Thyroid gland (tissue), 4 donors: ENCODE measurements around the gene BIRC7. TPM values are rescaled to one million over a fixed set of nuclear protein-coding genes. Genes with fewer than 3 reads are reported as not detected.

Source experiments
- DNase-seq, 2 donors: peaks; one replicate each; pipeline ENCODE4 v3.0.0-alpha.2; 2019
- H3K27ac ChIP-seq, 3 donors: fragments of 200-600 bp; sonication (generic); 1 replicate in 2 of 3; 2 replicates in 1 of 3; pipeline ENCODE4 v1.5.1; 2016 to 2019; ENCODE audit warnings: mild to moderate bottlenecking in 1 of 3, moderate library complexity in 1 of 3
- H3K27me3 ChIP-seq: fragments of 200-600 bp; sonication (generic); one replicate; pipeline ENCODE4 v1.5.1; 2019
- H3K36me3 ChIP-seq, 2 donors: fragments of 200-600 bp; sonication (generic); one replicate each; pipeline ENCODE4 v1.5.1; 2016 to 2019
- H3K4me1 ChIP-seq, 2 donors: fragments of 200-600 bp; sonication (generic); one replicate each; pipeline ENCODE4 v1.5.1; 2017 to 2019
- H3K4me3 ChIP-seq, 3 donors: fragments of 200-600 bp; sonication (generic); replicated peaks in 1 of 3; 1 replicate in 2 of 3; 2 replicates in 1 of 3; pipeline ENCODE4 v1.5.1; 2016; ENCODE audit warnings: mild to moderate bottlenecking in 1 of 3
- H3K9me3 ChIP-seq: fragments of 200-600 bp; sonication (generic); one replicate; pipeline ENCODE4 v1.5.1; 2017
- CTCF ChIP-seq, 6 experiments: fragments of 200-600 bp in 3 of 6; fragments of 450-650 bp in 3 of 6; sonication (generic) in 3 of 6; IDR thresholded peaks; one replicate each; pipeline ENCODE4 v1.5.1; 2016 to 2019; ENCODE audit warnings: antibody characterized with exemption in 6 of 6, mild to moderate bottlenecking in 2 of 6, inconsistent platforms in 1 of 6, moderate library complexity in 1 of 6
- POLR2A ChIP-seq, 2 donors: fragments of 450-650 bp; IDR thresholded peaks; one replicate each; pipeline ENCODE4 v1.6.1; 2017; ENCODE audit warnings: antibody characterized with exemption in 2 of 2, mild to moderate bottlenecking in 2 of 2, moderate library complexity in 1 of 2
- WGBS, 2 donors: methylation state at CpG; one replicate each; pipeline ENCODE4 v1.1.5; 2017; 5-methylcytosine and 5-hydroxymethylcytosine counted together
- intact Hi-C: fragments of 100-400 bp; cut with DNase I; formaldehyde crosslinking; loops from one replicate; pipeline ENCODE4 v1.15.1; 2023
- total RNA-seq, 4 donors: library from RNA; depleted of rRNA; stranded (reverse); fragments of >200 nt; gene quantifications; one replicate each; pipeline ENCODE4 v1.2.3, GENCODE V29; 2016

BIRC7 gene
- total RNA-seq, 4 donors from 2014 or later: not detected

DNA sequence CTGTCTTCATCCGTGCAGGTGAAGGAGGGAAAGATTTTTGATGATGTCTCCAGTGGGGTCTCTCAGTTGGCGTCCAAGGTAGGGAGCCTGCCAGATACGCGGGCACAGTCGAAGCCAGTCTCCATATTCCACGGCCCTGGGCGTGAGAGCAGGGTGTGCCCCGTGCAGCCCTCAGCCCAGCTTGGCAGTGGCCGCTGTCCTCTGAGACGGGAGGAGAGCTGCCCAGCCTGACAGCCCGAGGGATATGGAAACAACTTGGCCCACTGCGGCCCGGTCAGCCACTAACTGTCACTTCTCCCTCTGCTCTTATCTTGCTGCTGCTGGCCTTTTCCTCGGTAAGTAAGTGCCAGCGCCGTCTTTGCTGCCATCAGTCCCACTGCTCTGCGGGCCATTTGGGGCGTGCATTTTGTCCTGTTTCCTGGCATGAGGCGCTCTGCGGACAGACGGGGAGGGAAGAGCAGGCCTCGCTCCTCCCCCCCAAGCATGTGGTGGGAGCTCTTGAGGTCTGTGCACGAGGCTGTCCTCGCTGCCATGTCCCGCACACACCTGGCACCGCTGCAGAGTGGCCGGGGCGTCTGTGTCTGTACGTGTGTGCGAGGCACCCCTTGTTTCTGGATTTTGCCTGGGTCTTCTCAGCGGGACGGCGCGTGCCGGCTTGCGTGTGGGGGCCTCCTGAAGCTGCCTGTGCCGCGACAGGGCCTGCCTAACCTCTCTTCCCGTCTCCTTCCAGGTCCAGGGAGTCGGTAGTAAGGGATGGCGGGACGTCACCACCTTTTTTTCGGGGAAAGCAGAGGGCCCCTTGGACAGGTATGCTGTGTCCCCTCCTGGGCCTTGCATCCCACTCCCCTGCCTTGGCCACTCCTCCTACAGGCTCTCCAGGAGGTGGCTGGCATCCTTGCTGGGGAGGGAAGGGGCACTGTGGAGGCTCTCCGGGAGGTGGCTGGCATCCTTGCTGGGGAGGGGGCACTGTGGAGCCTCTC, 50.2 kb downstream of the BIRC7 start:
- no peak for TF ChIP-seq CTCF (IDR thresholded peaks at IDR 0.05)
- no peak for TF ChIP-seq POLR2A (IDR thresholded peaks at IDR 0.05)
- intact Hi-C loops: no loop called here
- WGBS, 2 donors: 93 to 95% methylated on average over 25 to 44 of the region's 44 CpGs
- DNase-seq: no peak
- Histone ChIP-seq H3K4me3 (no peak overlapping the region), H3K27ac (no peak overlapping the region), H3K4me1 (no peaks in the 10 kb centered on the region), H3K9me3 (no peaks in the 10 kb centered on the region), H3K27me3 (no peaks in the 10 kb centered on the region), H3K36me3 (peaks cover 28 to 50% of the 10 kb centered on the region in 2 donors)

DNA sequence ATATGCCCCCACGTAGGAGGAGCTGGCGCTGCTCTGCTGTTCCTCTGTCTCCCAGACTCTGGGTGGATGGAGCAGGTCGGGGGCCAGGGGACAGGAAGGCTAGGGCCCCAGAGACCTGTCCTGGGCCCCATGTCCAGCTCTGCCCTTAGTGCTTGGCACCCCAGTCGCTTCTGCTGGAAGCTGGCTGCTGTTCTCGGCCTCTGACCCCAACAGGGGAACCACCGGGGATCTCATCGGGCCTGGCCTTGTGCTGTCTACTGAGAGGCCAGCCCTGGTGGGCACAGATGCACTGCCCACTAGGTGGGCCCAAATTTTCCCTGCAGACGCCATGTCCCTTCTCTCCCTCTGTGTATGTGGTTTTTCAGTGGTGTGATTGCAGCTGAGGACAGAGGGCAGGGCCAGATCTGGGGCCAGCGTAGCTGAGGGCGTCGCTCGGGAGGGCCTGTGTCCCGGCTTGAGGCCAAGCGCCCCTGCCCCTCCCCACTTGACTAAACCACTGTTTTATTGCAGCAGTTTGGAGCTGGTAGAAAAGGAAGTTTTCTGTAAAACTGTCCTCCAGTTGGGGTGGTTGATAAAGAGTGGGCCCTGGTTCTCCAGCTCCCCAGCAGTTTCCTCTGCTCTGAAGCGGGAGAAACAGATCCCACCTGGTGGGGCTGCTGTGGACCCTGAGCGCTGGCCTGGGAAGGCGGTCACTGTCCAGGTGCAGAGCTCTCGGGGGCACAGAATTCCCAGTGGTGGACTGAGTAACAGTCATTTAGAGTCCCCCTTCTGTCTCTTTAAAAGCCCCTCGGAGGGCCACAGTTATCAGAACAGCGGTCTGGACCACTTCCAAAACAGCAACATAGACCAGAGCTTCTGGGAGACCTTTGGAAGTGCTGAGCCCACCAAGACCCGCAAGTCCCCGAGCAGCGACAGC, 51.3 kb downstream of the BIRC7 start:
- Histone ChIP-seq H3K36me3 (peaks cover 20 to 43% of the 10 kb centered on the region in 2 donors), H3K4me1 (no peaks in the 10 kb centered on the region), H3K4me3 (no peak overlapping the region), H3K27ac (no peak overlapping the region), H3K9me3 (no peaks in the 10 kb centered on the region), H3K27me3 (no peaks in the 10 kb centered on the region)
- TF ChIP-seq POLR2A (IDR thresholded peaks at IDR 0.05) (no peak), CTCF (IDR thresholded peaks at IDR 0.05) (no peak)
- no peak for DNase-seq
- WGBS, 2 donors: 81 to 91% methylated on average over 10 to 18 of the region's 23 CpGs
- intact Hi-C loops: no loop called here

GRCh38 chr20:63287697-63288580, 52.2 kb downstream of the BIRC7 start:
- Histone ChIP-seq H3K4me1 (no peaks in the 10 kb centered on the region), H3K36me3 (peaks cover 14 to 34% of the 10 kb centered on the region in 2 donors), H3K27me3 (no peaks in the 10 kb centered on the region), H3K4me3 (no peak overlapping the region), H3K27ac (no peak overlapping the region), H3K9me3 (no peaks in the 10 kb centered on the region)
- TF ChIP-seq POLR2A (IDR thresholded peaks at IDR 0.05): no peak
- TF ChIP-seq CTCF (IDR thresholded peaks at IDR 0.05): no peak
- no peak for DNase-seq
- 94% methylated on average over 45 to 47 of the region's 55 CpGs for WGBS, 2 donors
- intact Hi-C loops: no loop called here

DNA sequence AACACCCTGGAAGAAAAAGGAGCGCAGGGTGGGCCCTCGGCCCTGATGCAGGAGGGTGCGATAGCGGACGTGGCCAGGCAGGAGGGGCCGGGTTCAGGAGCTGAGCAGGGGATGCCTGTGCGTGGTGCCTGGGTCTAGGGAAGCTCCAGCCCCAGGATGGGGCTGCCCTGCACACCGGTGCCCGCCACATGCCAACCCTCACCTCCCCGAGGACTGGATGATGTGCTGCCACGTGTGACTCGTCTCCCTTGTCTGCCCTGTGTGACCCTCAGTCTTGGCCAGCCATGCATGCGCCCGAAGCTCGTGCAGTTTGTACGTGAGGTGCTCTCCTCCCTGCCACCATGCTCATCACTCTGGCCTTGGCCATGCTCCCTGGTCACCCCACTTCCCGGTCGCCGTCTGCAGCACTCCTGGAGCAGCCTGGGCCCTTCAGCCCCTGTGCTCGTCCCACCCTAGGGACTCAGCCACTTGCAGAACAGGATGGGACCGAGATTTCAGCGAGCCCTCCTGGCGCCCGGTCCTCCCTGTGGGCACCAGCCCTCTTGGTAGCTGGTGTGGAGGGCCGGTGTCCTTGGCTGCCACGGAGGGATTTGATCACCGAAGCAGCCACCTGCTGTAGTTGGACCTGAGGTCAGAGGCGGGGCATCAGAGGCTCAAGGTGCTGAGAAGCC, 53.0 kb downstream of the BIRC7 start:
- Histone ChIP-seq H3K4me3 (no peak overlapping the region), H3K36me3 (peaks cover 10 to 27% of the 10 kb centered on the region in 2 donors), H3K27me3 (no peaks in the 10 kb centered on the region), H3K4me1 (no peaks in the 10 kb centered on the region), H3K9me3 (no peaks in the 10 kb centered on the region), H3K27ac (no peak overlapping the region)
- WGBS, 2 donors: 94 to 98% methylated on average over 14 to 27 of the region's 28 CpGs
- TF ChIP-seq POLR2A (IDR thresholded peaks at IDR 0.05): no peak
- no peak for TF ChIP-seq CTCF (IDR thresholded peaks at IDR 0.05)
- DNase-seq: no peak
- intact Hi-C loops: no loop called here
